HL-60 (cell line): ENCODE data around the gene RERE.

Experiments used
- DNase-seq, 2 experiments: peaks; one replicate each; pipeline ENCODE4 v3.0.0-alpha.2; 2010 to 2020; ENCODE audit warnings: low read depth in 1 of 2, low spot score in 1 of 2
- H3K27ac ChIP-seq: fragments of 250-450 bp; sonication (Bioruptor Pico); replicated peaks from 2 replicates; pipeline ENCODE4 v1.5.1; 2020; ENCODE audit warnings: mild to moderate bottlenecking, moderate library complexity
- H3K27me3 ChIP-seq: fragments of 250-450 bp; sonication (Bioruptor Pico); 2 replicates; pipeline ENCODE4 v1.5.1; 2021; ENCODE audit warnings: mild to moderate bottlenecking, moderate library complexity; ENCODE audit not compliant: insufficient read depth, poor library complexity, severe bottlenecking
- H3K4me3 ChIP-seq: replicated peaks from 2 replicates; pipeline ENCODE4 v1.5.1; 2011; ENCODE audit warnings: mild to moderate bottlenecking, control low read depth, low read length; ENCODE audit not compliant: insufficient read depth
- CTCF ChIP-seq: IDR thresholded peaks from one replicate; pipeline ENCODE4 v1.5.1; 2011; ENCODE audit warnings: low read length, control low read depth, inconsistent platforms; ENCODE audit not compliant: insufficient read depth
- GABPA ChIP-seq: IDR thresholded peaks from 2 replicates; pipeline ENCODE4 v1.6.1; 2012; ENCODE audit warnings: low read depth
- POLR2AphosphoS5 ChIP-seq: IDR thresholded peaks from 2 replicates; pipeline ENCODE4 v1.6.1; 2012; ENCODE audit warnings: low read depth
- REST ChIP-seq: IDR thresholded peaks from 2 replicates; pipeline ENCODE4 v1.6.1; 2012; ENCODE audit warnings: low read depth; ENCODE audit not compliant: insufficient replicate concordance
- SPI1 ChIP-seq: IDR thresholded peaks from 2 replicates; pipeline ENCODE4 v1.6.1; 2012; ENCODE audit warnings: low read depth, mild to moderate bottlenecking, borderline replicate concordance

Gene RERE

GRCh38 chr1:8812081-8812480 lies 5.4 kb downstream of the RERE start:
- Histone ChIP-seq H3K27ac (no peak overlapping the region), H3K4me3 (no peak overlapping the region), H3K27me3 (no peaks in the 10 kb centered on the region)
- TF ChIP-seq POLR2AphosphoS5 (no peak), REST (no peak), SPI1 (no peak), GABPA (no peak), CTCF (no peak)
- no peak for DNase-seq

- no peak for DNase-seq
- Histone ChIP-seq H3K27ac (no peak overlapping the region), H3K27me3 (no peaks in the 10 kb centered on the region), H3K4me3 (no peak overlapping the region)
- no peak for TF ChIP-seq GABPA
- no peak for TF ChIP-seq SPI1
- TF ChIP-seq POLR2AphosphoS5: no peak
- no peak for TF ChIP-seq REST
- TF ChIP-seq CTCF: no peak
Measured at GRCh38 chr1:8810987-8811386, 6.5 kb downstream of the RERE start.

- no peak for DNase-seq
- Histone ChIP-seq H3K4me3 (no peak overlapping the region), H3K27ac (no peak overlapping the region), H3K27me3 (no peaks in the 10 kb centered on the region)
- TF ChIP-seq SPI1 (no peak), CTCF (no peak), GABPA (no peak), POLR2AphosphoS5 (no peak), REST (no peak)
Measured at GRCh38 chr1:8809342-8809736, 8.1 kb downstream of the RERE start.
